Thyroid gland (tissue), 4 donors: ENCODE results near the gene ATP6V0D1. TPM values are rescaled to one million over a fixed set of nuclear protein-coding genes. Genes with fewer than 3 reads are reported as not detected.
A peak's percentile ranks its signal among the peaks of the same experiment; 100 is the strongest.
"Not testable (repeated sequence)": the region's sequence is repeated elsewhere in the genome, so short reads cannot be mapped to it uniquely, and the experiment has no call there.

Source experiments
- DNase-seq, 2 donors: peaks; one replicate each; pipeline ENCODE4 v3.0.0-alpha.2; 2019
- H3K27ac ChIP-seq, 3 donors: fragments of 200-600 bp; sonication (generic); 1 replicate in 2 of 3; 2 replicates in 1 of 3; pipeline ENCODE4 v1.5.1; 2016 to 2019; ENCODE audit warnings: mild to moderate bottlenecking in 1 of 3, moderate library complexity in 1 of 3
- H3K27me3 ChIP-seq: fragments of 200-600 bp; sonication (generic); one replicate; pipeline ENCODE4 v1.5.1; 2019
- H3K36me3 ChIP-seq, 2 donors: fragments of 200-600 bp; sonication (generic); one replicate each; pipeline ENCODE4 v1.5.1; 2016 to 2019
- H3K4me1 ChIP-seq, 2 donors: fragments of 200-600 bp; sonication (generic); one replicate each; pipeline ENCODE4 v1.5.1; 2017 to 2019
- H3K4me3 ChIP-seq, 3 donors: fragments of 200-600 bp; sonication (generic); replicated peaks in 1 of 3; 1 replicate in 2 of 3; 2 replicates in 1 of 3; pipeline ENCODE4 v1.5.1; 2016; ENCODE audit warnings: mild to moderate bottlenecking in 1 of 3
- H3K9me3 ChIP-seq: fragments of 200-600 bp; sonication (generic); one replicate; pipeline ENCODE4 v1.5.1; 2017
- CTCF ChIP-seq, 6 experiments: fragments of 200-600 bp in 3 of 6; fragments of 450-650 bp in 3 of 6; sonication (generic) in 3 of 6; IDR thresholded peaks; one replicate each; pipeline ENCODE4 v1.5.1; 2016 to 2019; ENCODE audit warnings: antibody characterized with exemption in 6 of 6, mild to moderate bottlenecking in 2 of 6, inconsistent platforms in 1 of 6, moderate library complexity in 1 of 6
- POLR2A ChIP-seq, 2 donors: fragments of 450-650 bp; IDR thresholded peaks; one replicate each; pipeline ENCODE4 v1.6.1; 2017; ENCODE audit warnings: antibody characterized with exemption in 2 of 2, mild to moderate bottlenecking in 2 of 2, moderate library complexity in 1 of 2
- WGBS, 2 donors: methylation state at CpG; one replicate each; pipeline ENCODE4 v1.1.5; 2017; 5-methylcytosine and 5-hydroxymethylcytosine counted together
- intact Hi-C: fragments of 100-400 bp; cut with DNase I; formaldehyde crosslinking; loops from one replicate; pipeline ENCODE4 v1.15.1; 2023
- total RNA-seq, 4 donors: library from RNA; depleted of rRNA; stranded (reverse); fragments of >200 nt; gene quantifications; one replicate each; pipeline ENCODE4 v1.2.3, GENCODE V29; 2016

ATP6V0D1 gene
- total RNA-seq, 4 donors from 2014 or later = 110 to 238 (median 142) TPM

GRCh38 chr16:67419502-67419901 is 61.5 kb downstream of the ATP6V0D1 start:
- TF ChIP-seq POLR2A (IDR thresholded peaks at IDR 0.05) (no peak), CTCF (IDR thresholded peaks at IDR 0.05) (no peak)
- H3K36me3 ChIP-seq = no peaks in the 10 kb centered on the region
- intact Hi-C loops = no loop called here
- WGBS, 2 donors = 90 to 92% methylated on average over 3 of the region's 3 CpGs
- H3K27me3 ChIP-seq = no peaks in the 10 kb centered on the region
- peaks cover 23 to 28% of the 10 kb centered on the region in 2 donors for H3K4me1 ChIP-seq
- H3K4me3 ChIP-seq = no peak overlapping the region
- H3K27ac ChIP-seq = no peak overlapping the region
- no peaks in the 10 kb centered on the region for H3K9me3 ChIP-seq
- DNase-seq = no peak

DNA sequence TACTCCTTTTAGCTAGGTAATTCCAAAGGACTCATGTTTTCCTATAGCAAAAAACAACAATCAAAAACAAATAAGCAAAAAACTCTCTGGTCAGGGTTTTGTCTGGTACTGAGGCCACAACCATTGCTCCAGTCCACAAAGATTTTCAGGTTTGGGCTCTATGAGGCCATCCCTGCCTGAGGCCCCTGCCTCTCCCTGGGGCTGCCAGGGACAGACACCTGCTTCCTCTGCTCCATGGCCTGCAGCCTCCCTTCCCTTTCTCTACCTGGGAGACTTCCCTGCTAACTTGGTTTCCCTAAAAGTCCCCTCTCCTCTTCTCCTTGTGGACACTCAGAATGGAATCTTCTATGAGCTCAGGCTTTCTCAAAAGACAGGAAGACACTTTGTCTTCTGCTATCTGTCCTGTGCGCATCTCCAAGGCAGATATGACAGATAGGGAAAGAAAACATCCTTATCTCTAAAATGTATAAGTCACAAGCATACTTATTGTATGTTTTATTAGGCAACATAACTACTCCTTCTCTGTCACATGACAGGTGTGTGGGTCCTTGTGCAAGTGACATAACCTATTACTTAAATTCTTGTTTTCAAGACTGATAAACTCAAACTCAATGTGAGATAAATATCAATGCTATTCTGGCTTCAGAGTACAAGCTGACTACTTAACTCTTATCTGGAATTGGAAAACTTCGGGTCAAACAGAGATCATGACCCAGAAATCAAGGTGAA is 63.5 kb downstream of the ATP6V0D1 start:
- TF ChIP-seq POLR2A (IDR thresholded peaks at IDR 0.05) (no peak), CTCF (IDR thresholded peaks at IDR 0.05) (no peak)
- no peak overlapping the region for H3K27ac ChIP-seq
- H3K27me3 ChIP-seq = no peaks in the 10 kb centered on the region
- DNase-seq = no peak
- no peaks in the 10 kb centered on the region for H3K36me3 ChIP-seq
- H3K4me3 ChIP-seq = no peak overlapping the region
- intact Hi-C loops = no loop called here
- H3K4me1 ChIP-seq = peaks cover 32 to 34% of the 10 kb centered on the region in 2 donors
- H3K9me3 ChIP-seq = no peaks in the 10 kb centered on the region
- WGBS, 2 donors = 79 to 89% methylated on average over 2 of the region's 2 CpGs

- WGBS, 2 donors = 3 to 4% methylated on average over 19 to 26 of the region's 73 CpGs
These were observed 64.8 kb downstream of the ATP6V0D1 start, which contains the start of gene ZDHHC1 for GRCh38 chr16:67415872-67416793. ZDHHC1 (minus strand) TSS chr16:67416477; CDS start chr16:67407775, 8,702 bp downstream.

DNA sequence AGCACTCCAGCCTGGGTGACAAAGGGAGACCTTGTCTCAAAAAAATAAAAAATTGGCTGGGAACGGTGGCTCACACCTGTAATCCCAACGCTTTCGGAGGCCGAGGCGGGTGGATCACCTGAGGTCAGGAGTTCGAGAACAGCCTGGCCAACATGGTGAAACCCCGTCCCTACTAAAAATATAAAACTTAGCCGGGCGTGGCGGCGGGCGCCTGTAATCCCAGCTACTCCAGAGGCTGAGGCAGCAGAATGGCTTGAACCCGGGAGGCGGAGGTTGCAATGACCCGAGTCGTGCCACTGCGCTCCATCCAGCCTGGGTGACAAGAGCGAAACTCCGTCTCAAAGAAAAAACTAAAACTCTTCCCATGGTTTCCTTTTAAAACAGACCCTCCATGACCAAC is 65.5 kb downstream of the ATP6V0D1 start:
- peak overlapping the region; percentile 81 to 96 (median 93) for H3K27ac ChIP-seq
- intact Hi-C loops, H3K9me3 ChIP-seq, H3K27me3 ChIP-seq, H3K36me3 ChIP-seq, DNase-seq: not testable (repeated sequence)
- WGBS, 2 donors = 90 to 94% methylated on average over 19 of the region's 19 CpGs
- peak overlapping the region in 1 of 3 donors; percentile 73 for H3K4me3 ChIP-seq
- H3K4me1 ChIP-seq = peaks cover 34 to 38% of the 10 kb centered on the region in 2 donors

More at GRCh38 chr16:67415872-67416793, 64.8 kb downstream of the ATP6V0D1 start, which contains the start of gene ZDHHC1:
- intact Hi-C loops = no loop called here
- Histone ChIP-seq H3K36me3 (no peaks in the 10 kb centered on the region), H3K27ac (peak within 1 kb of the TSS; percentile 81 to 96 (median 93)), H3K9me3 (no peaks in the 10 kb centered on the region), H3K4me1 (peaks cover 34 to 38% of the 10 kb centered on the region in 2 donors), H3K4me3 (peak within 1 kb of the TSS; percentile 39 to 73 (median 72)), H3K27me3 (no peaks in the 10 kb centered on the region)
- TF ChIP-seq POLR2A (IDR thresholded peaks at IDR 0.05) (peak in 1 of 2 donors; percentile 68), CTCF (IDR thresholded peaks at IDR 0.05) (peak in 4 of 6 experiments; percentile 40 to 68 (median 53))
- peak; percentile 73 to 79 for DNase-seq
